Gastrocnemius medialis (tissue), 4 donors: Measurements from ENCODE around the gene PPRC1.

Experiments used
- CTCF ChIP-seq, 5 experiments: fragments of 450-650 bp in 3 of 5; fragments of 200-600 bp in 2 of 5; sonication (generic) in 2 of 5; IDR thresholded peaks in 4 of 5; conservative IDR thresholded peaks in 1 of 5; 1 replicate in 4 of 5; 2 replicates in 1 of 5; pipeline ENCODE4 v1.5.1; 2016 to 2019; ENCODE audit warnings: antibody characterized with exemption in 5 of 5, mild to moderate bottlenecking in 3 of 5, moderate library complexity in 3 of 5
- POLR2A ChIP-seq, 2 donors: fragments of 450-650 bp; IDR thresholded peaks; one replicate each; pipeline ENCODE4 v1.6.1; 2017; ENCODE audit warnings: antibody characterized with exemption in 2 of 2, mild to moderate bottlenecking in 2 of 2, moderate library complexity in 2 of 2

GRCh38 chr10:102140218-102140617 lies 7.4 kb downstream of the PPRC1 start:
- no peak for TF ChIP-seq POLR2A (IDR thresholded peaks at IDR 0.05)
- no peak for TF ChIP-seq CTCF (IDR thresholded peaks at IDR 0.05 in 4 of 5, conservative IDR thresholded peaks at IDR 0.05 in 1 of 5)
